Gastroesophageal sphincter (tissue), 4 donors: ENCODE measurements around the gene CACNA1D. TPM values are rescaled to one million over a fixed set of nuclear protein-coding genes. Genes with fewer than 3 reads are reported as not detected.
"Not testable (repeated sequence)": the region's sequence is repeated elsewhere in the genome, so short reads cannot be mapped to it uniquely, and the experiment has no call there.

Source experiments
- ATAC-seq: fragments of 150-250 bp; one replicate; pipeline ENCODE4 v1.9.1; 2016; ENCODE audit warnings: mild to moderate bottlenecking, moderate library complexity
- H3K27ac ChIP-seq, 4 donors: fragments of 200-600 bp; sonication (generic) in 3 of 4; 1 replicate in 3 of 4; 2 replicates in 1 of 4; pipeline ENCODE4 v1.5.1; 2016 to 2019
- H3K27me3 ChIP-seq: fragments of 200-600 bp; sonication (generic); one replicate; pipeline ENCODE4 v1.5.1; 2019
- H3K36me3 ChIP-seq, 2 donors: fragments of 200-600 bp; sonication (generic); one replicate each; pipeline ENCODE4 v1.5.1; 2019; ENCODE audit warnings: control low read depth in 1 of 2
- H3K4me1 ChIP-seq, 3 donors: fragments of 200-600 bp; sonication (generic); 1 replicate in 2 of 3; 2 replicates in 1 of 3; pipeline ENCODE4 v1.5.1; 2016 to 2019; ENCODE audit warnings: control low read depth in 2 of 3
- H3K4me3 ChIP-seq, 2 donors: fragments of 200-600 bp; sonication (generic); one replicate each; pipeline ENCODE4 v1.5.1; 2019; ENCODE audit warnings: mild to moderate bottlenecking in 1 of 2, moderate library complexity in 1 of 2
- H3K9me3 ChIP-seq, 3 donors: fragments of 200-600 bp; sonication (generic); one replicate each; pipeline ENCODE4 v1.5.1; 2017 to 2019; ENCODE audit warnings: control low read depth in 2 of 3
- EP300 ChIP-seq: sonication (generic); formaldehyde crosslinking; IDR thresholded peaks from one replicate; pipeline ENCODE4 v1.6.1; 2017; ENCODE audit warnings: antibody characterized with exemption, mild to moderate bottlenecking
- POLR2A ChIP-seq, 2 donors: fragments of 450-650 bp; IDR thresholded peaks; one replicate each; pipeline ENCODE4 v1.6.1; 2017; ENCODE audit warnings: antibody characterized with exemption in 2 of 2, mild to moderate bottlenecking in 2 of 2, moderate library complexity in 1 of 2
- POLR2AphosphoS5 ChIP-seq: sonication (generic); formaldehyde crosslinking; IDR thresholded peaks from one replicate; pipeline ENCODE4 v1.6.1; 2017; ENCODE audit warnings: antibody characterized with exemption
- WGBS, 2 donors: methylation state at CpG; one replicate each; pipeline ENCODE4 v1.1.5; 2018; ENCODE audit warnings: low coverage in 1 of 2; 5-methylcytosine and 5-hydroxymethylcytosine counted together
- total RNA-seq, 4 donors: library from RNA; depleted of rRNA; stranded (reverse); fragments of >200 nt; gene quantifications; one replicate each; pipeline ENCODE4 v1.1.0, GENCODE V29; 2016
- TF ChIP-seq, protein P1 (sequence below), 4 experiments: fragments of 200-600 bp in 2 of 4; fragments of 450-650 bp in 2 of 4; sonication (generic) in 1 of 4; IDR thresholded peaks; one replicate each; pipeline ENCODE4 v1.5.1; 2017 to 2019; ENCODE audit warnings: antibody characterized with exemption in 4 of 4, mild to moderate bottlenecking in 2 of 4, moderate library complexity in 2 of 4

CACNA1D gene
- total RNA-seq, 4 donors from 2014 or later, result 0.52 to 5.7 (median 3.6) TPM

DNA sequence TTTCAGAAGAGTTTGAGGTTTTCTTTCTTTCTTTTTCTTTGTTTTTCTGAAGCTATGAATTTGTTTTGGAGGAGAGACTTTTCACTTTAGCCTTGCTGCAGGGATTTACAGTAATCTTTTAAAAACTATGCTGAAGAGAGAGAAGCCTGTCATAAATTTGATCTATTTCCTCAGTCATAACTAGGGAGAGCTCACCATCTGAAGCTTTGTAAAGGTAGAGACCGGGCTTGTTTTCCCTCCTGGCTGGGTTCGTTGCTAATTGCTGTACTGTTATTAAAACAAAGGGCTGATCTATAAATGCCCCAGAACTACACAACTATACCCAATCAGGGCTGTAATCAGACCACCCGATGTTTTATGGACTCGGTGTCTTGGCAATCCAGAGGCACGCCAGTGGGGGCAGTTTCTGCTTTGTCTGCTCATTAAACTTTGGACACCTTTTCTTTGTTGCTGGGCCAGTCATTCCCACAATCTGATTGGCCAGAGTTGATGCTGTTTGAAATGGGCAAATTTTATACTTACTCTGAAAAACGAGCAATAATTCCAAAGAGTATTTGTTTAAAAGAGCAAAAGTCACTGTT, 164.3 kb downstream of the CACNA1D start:
- WGBS, 2 donors, result 40 to 78% methylated on average over 5 to 6 of the region's 6 CpGs
- H3K27me3 ChIP-seq, result no peaks in the 10 kb centered on the region
- H3K36me3 ChIP-seq, result no peaks in the 10 kb centered on the region
- no peak overlapping the region for H3K27ac ChIP-seq
- no peak for ATAC-seq
- H3K9me3 ChIP-seq, result peaks cover 0 to 22% (median 0%) of the 10 kb centered on the region in 3 donors
- TF ChIP-seq POLR2AphosphoS5 (no peak), EP300 (no peak), POLR2A (IDR thresholded peaks at IDR 0.05) (no peak)
- TF ChIP-seq, protein P1, sequence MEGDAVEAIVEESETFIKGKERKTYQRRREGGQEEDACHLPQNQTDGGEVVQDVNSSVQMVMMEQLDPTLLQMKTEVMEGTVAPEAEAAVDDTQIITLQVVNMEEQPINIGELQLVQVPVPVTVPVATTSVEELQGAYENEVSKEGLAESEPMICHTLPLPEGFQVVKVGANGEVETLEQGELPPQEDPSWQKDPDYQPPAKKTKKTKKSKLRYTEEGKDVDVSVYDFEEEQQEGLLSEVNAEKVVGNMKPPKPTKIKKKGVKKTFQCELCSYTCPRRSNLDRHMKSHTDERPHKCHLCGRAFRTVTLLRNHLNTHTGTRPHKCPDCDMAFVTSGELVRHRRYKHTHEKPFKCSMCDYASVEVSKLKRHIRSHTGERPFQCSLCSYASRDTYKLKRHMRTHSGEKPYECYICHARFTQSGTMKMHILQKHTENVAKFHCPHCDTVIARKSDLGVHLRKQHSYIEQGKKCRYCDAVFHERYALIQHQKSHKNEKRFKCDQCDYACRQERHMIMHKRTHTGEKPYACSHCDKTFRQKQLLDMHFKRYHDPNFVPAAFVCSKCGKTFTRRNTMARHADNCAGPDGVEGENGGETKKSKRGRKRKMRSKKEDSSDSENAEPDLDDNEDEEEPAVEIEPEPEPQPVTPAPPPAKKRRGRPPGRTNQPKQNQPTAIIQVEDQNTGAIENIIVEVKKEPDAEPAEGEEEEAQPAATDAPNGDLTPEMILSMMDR (IDR thresholded peaks at IDR 0.05), result no peak
- H3K4me1 ChIP-seq, result no peaks in the 10 kb centered on the region
- H3K4me3 ChIP-seq, result no peak overlapping the region

DNA sequence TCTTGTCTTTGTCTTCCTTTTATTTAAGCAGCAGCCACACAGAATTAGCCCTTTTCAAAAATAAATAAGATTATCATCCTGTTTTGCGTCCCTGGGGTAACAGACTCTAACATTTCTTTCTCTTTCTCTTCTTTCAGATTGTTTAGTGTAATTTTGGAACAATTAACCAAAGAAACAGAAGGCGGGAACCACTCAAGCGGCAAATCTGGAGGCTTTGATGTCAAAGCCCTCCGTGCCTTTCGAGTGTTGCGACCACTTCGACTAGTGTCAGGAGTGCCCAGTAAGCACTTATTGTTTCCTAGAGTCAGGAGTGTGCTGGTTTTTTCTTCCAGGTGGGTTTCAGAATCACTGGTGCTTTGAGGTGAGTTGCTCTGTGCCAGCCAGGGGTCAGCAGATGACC, 165.6 kb downstream of the CACNA1D start:
- 98% methylated on average over 7 of the region's 7 CpGs; no CpG with 5 or more reads in 1 of the 2 donors for WGBS, 2 donors
- Histone ChIP-seq H3K9me3 (peaks cover 0 to 22% (median 0%) of the 10 kb centered on the region in 3 donors), H3K4me3 (no peak overlapping the region), H3K27me3 (no peaks in the 10 kb centered on the region), H3K4me1 (no peaks in the 10 kb centered on the region), H3K36me3 (no peaks in the 10 kb centered on the region), H3K27ac (no peak overlapping the region)
- TF ChIP-seq, protein P1 (IDR thresholded peaks at IDR 0.05), result no peak
- TF ChIP-seq POLR2A (IDR thresholded peaks at IDR 0.05) (no peak), POLR2AphosphoS5 (no peak), EP300 (no peak)
- no peak for ATAC-seq

DNA sequence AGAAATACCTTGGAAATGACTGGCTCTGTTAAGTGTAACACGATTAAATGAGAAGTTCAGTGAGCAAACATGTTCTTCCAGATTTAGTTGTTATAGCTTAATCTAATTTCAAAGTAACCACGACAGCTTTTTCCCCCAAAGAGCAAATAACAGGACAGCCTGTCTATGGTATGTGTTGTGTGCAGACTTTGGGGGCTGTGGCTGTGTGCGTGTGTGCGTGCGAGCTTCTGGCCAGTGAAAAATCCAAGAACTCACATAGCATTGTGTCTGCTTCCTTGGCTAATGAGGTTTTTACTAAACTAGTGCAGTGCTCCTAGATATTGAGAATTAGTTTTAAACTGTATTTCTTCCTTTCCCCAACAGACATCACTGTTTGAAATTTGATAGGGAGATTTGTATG, 167.1 kb downstream of the CACNA1D start:
- H3K36me3 ChIP-seq, result no peaks in the 10 kb centered on the region
- TF ChIP-seq POLR2A (IDR thresholded peaks at IDR 0.05) (no peak), POLR2AphosphoS5 (no peak), EP300 (no peak)
- TF ChIP-seq, protein P1 (IDR thresholded peaks at IDR 0.05), result no peak
- no peaks in the 10 kb centered on the region for H3K27me3 ChIP-seq
- H3K4me3 ChIP-seq, result no peak overlapping the region
- 80 to 83% methylated on average over 3 to 5 of the region's 5 CpGs for WGBS, 2 donors
- ATAC-seq, result no peak
- H3K27ac ChIP-seq, result no peak overlapping the region
- H3K9me3 ChIP-seq, result peaks cover 0 to 22% (median 0%) of the 10 kb centered on the region in 3 donors
- no peaks in the 10 kb centered on the region for H3K4me1 ChIP-seq

DNA sequence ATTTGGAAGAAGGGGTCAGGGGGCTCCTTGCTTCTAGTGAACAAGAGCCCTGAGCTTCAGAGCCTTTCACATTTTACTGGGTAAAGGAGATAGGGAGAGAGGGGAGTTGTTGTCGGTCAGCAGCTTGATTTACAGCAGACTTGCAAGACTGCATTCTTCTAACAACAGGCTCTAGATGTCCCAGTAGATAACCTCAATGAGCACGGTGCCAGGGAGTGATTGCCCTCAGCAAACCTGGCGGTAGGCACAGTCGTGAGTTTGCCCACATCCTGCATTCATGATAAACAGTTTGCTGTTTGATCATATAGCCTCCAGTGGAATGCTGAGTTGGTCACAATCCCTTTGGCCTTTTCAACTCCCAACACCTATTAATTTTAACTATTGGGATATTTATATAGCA, 170.4 kb downstream of the CACNA1D start:
- not testable (repeated sequence) for H3K4me3 ChIP-seq, H3K36me3 ChIP-seq, ATAC-seq, H3K4me1 ChIP-seq, H3K27me3 ChIP-seq, H3K27ac ChIP-seq
- 86 to 100% methylated on average over 2 to 3 of the region's 4 CpGs for WGBS, 2 donors
- H3K9me3 ChIP-seq, result peaks cover 0 to 22% (median 0%) of the 10 kb centered on the region in 3 donors

DNA sequence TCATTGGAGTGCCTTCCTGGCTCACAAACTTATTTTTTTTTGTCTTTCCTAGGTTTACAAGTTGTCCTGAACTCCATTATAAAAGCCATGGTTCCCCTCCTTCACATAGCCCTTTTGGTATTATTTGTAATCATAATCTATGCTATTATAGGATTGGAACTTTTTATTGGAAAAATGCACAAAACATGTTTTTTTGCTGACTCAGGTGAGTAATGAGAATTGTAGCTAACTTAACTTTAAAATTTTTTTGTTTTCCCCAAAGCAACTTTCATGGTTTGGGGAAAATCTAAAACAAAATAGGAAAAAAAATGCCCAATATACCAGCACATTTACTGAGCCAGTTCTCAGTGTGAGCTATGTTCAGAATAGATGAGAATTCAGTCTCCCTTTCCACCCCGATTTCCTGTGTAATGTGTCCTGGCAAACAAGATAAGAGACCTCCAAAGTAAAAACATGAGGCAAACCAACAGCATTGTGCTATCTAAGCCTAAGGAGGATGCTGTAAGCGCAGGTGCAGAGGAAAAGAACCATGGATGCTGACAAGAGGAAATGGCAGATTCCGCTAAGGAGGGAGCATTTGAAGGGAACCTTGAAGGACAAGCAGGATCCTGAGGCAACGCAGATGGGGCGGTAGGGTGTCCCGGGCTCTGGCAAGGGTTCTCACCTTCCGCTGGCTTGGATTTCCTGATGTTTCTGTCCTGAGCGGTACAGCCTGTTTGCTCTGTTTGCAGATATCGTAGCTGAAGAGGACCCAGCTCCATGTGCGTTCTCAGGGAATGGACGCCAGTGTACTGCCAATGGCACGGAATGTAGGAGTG, 171.4 kb downstream of the CACNA1D start:
- ATAC-seq, result no peak
- WGBS, 2 donors, result 73 to 91% methylated on average over 9 of the region's 12 CpGs
- H3K4me3 ChIP-seq, result no peak overlapping the region
- peaks cover 0 to 21% (median 0%) of the 10 kb centered on the region in 3 donors for H3K9me3 ChIP-seq
- no peak for TF ChIP-seq POLR2A (IDR thresholded peaks at IDR 0.05)
- no peak for TF ChIP-seq EP300
- TF ChIP-seq POLR2AphosphoS5, result no peak
- TF ChIP-seq, protein P1 (IDR thresholded peaks at IDR 0.05), result no peak
- H3K27me3 ChIP-seq, result no peaks in the 10 kb centered on the region
- no peak overlapping the region for H3K27ac ChIP-seq
- no peaks in the 10 kb centered on the region for H3K36me3 ChIP-seq
- no peaks in the 10 kb centered on the region for H3K4me1 ChIP-seq
